ENCODE data around the gene CHKB.

Gene CHKB, protein sequence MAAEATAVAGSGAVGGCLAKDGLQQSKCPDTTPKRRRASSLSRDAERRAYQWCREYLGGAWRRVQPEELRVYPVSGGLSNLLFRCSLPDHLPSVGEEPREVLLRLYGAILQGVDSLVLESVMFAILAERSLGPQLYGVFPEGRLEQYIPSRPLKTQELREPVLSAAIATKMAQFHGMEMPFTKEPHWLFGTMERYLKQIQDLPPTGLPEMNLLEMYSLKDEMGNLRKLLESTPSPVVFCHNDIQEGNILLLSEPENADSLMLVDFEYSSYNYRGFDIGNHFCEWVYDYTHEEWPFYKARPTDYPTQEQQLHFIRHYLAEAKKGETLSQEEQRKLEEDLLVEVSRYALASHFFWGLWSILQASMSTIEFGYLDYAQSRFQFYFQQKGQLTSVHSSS

DNA sequence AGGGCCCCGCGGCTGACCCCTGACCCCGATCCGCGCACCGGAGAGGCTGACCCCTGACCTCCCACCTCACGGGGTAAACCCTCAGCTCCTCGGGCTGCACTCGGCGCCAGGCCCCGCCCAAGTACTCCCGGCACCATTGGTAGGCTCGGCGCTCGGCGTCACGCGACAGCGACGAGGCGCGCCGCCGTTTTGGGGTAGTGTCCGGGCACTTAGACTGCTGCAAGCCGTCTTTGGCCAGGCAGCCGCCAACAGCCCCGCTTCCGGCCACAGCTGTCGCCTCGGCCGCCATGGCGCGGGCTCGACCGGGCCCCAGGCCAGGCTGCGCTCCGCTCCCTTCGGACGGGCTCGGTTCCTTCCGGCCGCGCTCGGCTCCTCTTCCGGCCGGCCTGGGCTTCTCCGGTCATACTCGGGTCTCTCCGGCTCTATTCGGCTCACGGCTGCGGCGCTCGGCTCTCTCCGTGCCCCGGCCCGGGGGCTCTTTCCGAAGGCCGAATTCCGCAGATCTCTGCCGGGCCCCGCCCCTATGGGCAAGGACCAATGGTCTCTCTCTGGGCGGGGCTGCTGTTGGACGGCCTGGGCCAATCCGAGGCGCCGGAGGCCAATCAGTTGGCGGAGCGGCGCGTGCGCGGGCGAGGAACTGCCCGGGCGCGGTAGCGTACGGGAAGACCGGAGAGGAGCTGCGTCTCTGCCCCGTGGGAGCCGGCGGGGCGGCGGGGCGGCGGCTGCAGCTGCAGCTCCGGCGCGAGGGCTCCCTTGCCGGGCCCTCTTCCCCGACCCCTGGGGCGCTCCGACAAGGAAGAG is at the start of gene CHKB:
TSS of gene CHKB (minus strand) at position 357 of the 801 bp plus-strand sequence. CDS start at position 289, 68 bp downstream.
- peak within 1 kb of the TSS; percentile 78 for H3K4me3 ChIP-seq (ENCODE audit: control insufficient read depth, low read depth, low read length)
- peak; percentile 85 for DNase-seq (ENCODE audit: low read depth)
- TF ChIP-seq, protein P1, sequence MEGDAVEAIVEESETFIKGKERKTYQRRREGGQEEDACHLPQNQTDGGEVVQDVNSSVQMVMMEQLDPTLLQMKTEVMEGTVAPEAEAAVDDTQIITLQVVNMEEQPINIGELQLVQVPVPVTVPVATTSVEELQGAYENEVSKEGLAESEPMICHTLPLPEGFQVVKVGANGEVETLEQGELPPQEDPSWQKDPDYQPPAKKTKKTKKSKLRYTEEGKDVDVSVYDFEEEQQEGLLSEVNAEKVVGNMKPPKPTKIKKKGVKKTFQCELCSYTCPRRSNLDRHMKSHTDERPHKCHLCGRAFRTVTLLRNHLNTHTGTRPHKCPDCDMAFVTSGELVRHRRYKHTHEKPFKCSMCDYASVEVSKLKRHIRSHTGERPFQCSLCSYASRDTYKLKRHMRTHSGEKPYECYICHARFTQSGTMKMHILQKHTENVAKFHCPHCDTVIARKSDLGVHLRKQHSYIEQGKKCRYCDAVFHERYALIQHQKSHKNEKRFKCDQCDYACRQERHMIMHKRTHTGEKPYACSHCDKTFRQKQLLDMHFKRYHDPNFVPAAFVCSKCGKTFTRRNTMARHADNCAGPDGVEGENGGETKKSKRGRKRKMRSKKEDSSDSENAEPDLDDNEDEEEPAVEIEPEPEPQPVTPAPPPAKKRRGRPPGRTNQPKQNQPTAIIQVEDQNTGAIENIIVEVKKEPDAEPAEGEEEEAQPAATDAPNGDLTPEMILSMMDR (IDR thresholded peaks at IDR 0.05; ENCODE audit: control insufficient read depth, insufficient read depth, low read depth, low read length, missing control alignments) = no peak

DNA sequence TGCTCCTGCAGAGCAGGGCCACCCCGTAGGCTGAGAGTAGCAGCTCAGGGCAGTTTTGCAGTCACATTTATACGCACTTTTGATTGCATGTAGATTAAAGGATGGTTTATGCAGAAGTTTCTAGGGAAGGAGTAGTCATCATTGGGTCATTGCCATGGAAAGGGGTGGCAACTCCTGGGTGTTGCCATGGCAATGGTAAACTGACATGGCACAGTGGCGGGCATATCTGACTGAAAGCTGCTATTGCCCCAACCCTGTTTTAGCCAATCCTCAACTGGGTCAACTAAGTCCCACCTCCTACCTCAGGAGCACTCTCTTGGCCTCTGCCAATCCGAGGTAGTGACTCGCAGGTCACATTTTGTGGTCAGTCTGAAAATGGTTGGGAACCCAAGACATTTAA is 47.7 kb upstream of the CHKB start:
- no peak overlapping the region for H3K4me3 ChIP-seq (ENCODE audit: control insufficient read depth, low read depth, low read length)
- DNase-seq (ENCODE audit: low read depth) = no peak
- TF ChIP-seq, protein P1 (IDR thresholded peaks at IDR 0.05; ENCODE audit: control insufficient read depth, insufficient read depth, low read depth, low read length, missing control alignments) = no peak

DNA sequence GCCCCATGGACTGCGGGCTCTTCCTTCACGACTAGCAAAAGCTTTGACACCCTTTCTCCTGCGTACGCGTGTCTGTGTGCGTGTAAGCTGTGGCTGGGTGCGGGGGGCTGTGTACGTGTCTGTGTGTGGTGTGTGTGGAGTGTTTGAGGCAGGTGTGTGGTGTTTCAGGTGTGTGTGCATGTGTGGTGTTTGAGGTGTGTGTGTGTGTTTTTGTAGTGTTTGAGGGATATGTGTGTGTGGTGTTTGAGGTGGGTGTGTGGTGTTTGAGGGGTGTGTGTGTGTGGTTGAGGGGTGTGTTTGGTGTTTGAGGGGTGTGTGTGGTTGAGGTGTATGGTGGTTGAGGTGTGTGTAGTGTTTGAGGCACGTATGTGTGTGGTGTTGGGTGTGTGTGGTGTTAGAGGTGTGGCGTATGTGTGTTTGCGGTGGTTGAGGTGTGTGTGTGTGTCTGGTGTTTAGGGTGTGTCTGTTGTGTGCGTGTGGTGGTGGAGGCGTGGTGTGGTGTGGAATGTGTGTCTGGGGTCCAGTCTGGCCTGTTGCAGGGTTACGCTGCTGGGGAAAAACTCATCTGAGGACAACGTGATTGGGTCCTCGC is 46.0 kb upstream of the CHKB start:
- TF ChIP-seq, protein P1 (IDR thresholded peaks at IDR 0.05; ENCODE audit: control insufficient read depth, insufficient read depth, low read depth, low read length, missing control alignments) = no peak
- H3K4me3 ChIP-seq (ENCODE audit: control insufficient read depth, low read depth, low read length) = peak overlapping the region; percentile 98
- DNase-seq (ENCODE audit: low read depth) = no peak

DNA sequence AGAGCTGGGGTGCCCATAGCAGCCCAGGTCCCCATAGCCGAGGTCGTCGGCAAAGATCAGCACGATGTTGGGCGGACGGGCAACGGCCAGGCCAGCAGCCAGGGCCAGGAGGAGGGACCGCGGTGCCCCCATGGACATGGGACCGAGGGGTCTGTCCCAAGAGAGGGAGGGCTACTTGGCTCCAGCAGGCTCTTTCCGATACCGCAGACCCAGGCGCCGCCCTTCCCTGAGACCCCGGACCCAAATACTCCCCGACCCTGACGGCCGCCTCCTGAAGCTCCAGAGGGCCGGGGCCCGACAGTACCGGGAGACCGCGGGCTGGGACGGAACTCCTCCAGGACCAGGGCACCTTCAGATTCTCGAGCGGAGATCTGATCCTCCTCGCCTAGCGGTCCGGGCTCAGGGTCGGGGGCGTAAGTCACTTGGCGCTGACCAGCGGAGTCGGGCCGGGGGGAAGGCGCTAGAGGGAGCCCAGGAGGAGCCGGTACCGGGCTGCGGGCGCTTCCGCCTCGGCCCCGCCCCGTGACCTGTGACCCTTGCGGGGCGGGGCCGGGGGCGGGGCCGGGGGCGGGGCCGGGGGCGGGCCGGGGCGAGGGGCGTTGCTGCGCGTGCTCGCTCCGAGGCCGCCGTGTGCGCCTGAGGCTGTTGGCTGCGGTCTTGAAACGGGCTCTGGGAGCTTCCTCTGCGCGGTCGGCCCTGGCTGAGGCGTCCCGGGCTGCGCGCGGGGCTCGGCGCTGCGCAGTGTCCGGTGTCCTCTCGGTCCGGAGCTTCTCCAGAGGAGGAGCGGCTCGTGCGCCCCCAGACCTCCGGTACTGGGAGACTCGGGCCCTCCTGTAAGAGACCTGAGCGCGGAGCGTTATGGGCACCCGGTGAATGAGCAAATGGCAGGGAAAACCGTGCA is 45.2 kb upstream of the CHKB start, which contains the start of gene ARSA:
TSS of gene ARSA (minus strand) at position 511 of the 901 bp plus-strand sequence. CDS start at position 138, 373 bp downstream.
- peak within 1 kb of the TSS; percentile 98 for H3K4me3 ChIP-seq (ENCODE audit: control insufficient read depth, low read depth, low read length)
- TF ChIP-seq, protein P1 (IDR thresholded peaks at IDR 0.05; ENCODE audit: control insufficient read depth, insufficient read depth, low read depth, low read length, missing control alignments) = peak; percentile 45
- peak; percentile 35 for DNase-seq (ENCODE audit: low read depth)

DNA sequence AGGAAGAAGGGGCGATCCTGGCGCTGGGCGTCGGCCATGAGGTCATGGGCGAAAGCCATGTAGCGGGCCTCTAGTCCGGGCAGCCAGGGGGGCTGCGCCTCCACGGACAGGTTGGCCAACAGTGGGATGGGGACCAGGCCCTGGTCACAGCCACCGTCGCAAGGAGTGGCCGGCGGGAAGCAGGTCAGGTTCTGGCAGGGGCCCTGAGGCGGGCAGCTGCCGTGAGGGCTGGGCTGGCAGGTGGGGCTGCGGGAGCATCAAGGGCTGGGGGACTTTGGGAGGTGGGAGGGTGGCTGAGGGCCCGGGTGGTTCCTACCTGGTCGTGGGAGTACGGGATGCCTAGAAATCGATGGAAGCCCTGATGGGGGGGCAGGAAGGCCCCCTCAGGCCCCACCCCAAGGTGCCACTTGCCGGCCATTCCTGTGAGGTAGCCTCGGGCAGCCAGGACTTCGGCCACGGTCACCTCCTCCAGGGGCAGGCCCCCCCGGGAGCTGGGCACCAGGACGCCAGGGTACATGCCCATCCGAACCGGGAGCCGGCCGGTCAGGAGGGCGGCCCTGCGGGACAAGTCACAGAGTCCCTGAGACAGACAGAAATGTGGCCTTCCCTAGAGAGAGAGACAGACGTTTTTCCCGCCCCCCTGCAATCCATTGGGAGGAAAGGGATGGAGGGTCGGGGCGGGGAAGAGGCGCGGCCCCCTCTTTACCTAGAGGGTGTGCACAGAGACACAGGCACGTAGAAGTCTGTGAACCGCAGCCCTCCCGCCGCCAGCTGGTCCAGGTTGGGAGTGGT is 44.4 kb upstream of the CHKB start:
- TF ChIP-seq, protein P1 (IDR thresholded peaks at IDR 0.05; ENCODE audit: control insufficient read depth, insufficient read depth, low read depth, low read length, missing control alignments) = no peak
- peak overlapping the region; percentile 98 for H3K4me3 ChIP-seq (ENCODE audit: control insufficient read depth, low read depth, low read length)
- no peak for DNase-seq (ENCODE audit: low read depth)

All from AG09309 (cell line).